ENCODE results near the gene EIF4G3.

DNA sequence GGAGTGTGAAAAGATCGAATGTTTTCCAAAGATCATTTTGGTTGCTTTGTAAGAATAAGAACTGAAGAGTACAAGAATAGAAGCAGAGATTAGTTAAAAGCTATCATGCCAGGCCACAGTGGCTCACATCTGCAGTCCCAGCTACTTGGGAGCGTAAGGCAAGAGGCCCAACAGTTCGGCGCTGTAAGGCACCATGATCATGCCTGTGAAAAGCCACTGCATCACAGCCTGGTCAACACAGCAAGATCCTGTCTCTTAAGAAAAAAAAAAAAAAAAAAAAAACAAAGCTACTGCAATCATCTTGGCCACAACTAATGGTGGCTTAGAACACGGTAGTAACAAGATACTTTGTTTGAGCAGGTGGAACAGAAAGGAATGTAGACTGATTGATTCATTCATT, 116.2 kb downstream of the EIF4G3 start:
- TF ChIP-seq EZH2 (IDR thresholded peaks at IDR 0.05) = no peak
- TF ChIP-seq FOXP2 (optimal IDR thresholded peaks at IDR 0.05; ENCODE audit: control extremely low read depth, extremely low read length, insufficient read depth) = no peak

Data from SK-N-MC (cell line).